Uterus (tissue), 2 donors: Measurements from ENCODE around the gene RAI1.

Experiments used
- CTCF ChIP-seq, 4 experiments: fragments of 200-600 bp in 2 of 4; fragments of 450-650 bp in 2 of 4; sonication (generic) in 2 of 4; IDR thresholded peaks; one replicate each; pipeline ENCODE4 v1.5.1; 2016 to 2019; ENCODE audit warnings: antibody characterized with exemption in 4 of 4, mild to moderate bottlenecking in 2 of 4, moderate library complexity in 1 of 4
- POLR2A ChIP-seq, 2 donors: fragments of 450-650 bp; IDR thresholded peaks; one replicate each; pipeline ENCODE4 v1.6.1; 2016; ENCODE audit warnings: antibody characterized with exemption in 2 of 2, mild to moderate bottlenecking in 1 of 2, moderate library complexity in 1 of 2

- TF ChIP-seq CTCF (IDR thresholded peaks at IDR 0.05): no peak
- TF ChIP-seq POLR2A (IDR thresholded peaks at IDR 0.05): no peak
Measured at GRCh38 chr17:17708295-17708694, 27.0 kb downstream of the RAI1 start.
